Activated naive CD4-positive, alpha-beta T cell treated with anti-CD3 and anti-CD28 coated beads for 36 hours (primary cell): ENCODE results near the gene DCK. TPM values are rescaled to one million over a fixed set of nuclear protein-coding genes. Genes with fewer than 3 reads are reported as not detected.
A peak's percentile ranks its signal among the peaks of the same experiment; 100 is the strongest.

Source experiments
- CTCF ChIA-PET: fragments of 350-600 bp; sonication (Branson Sonifier 250); formaldehyde crosslinking; loops from one replicate; lab custom pipeline; 2021; ENCODE audit warnings: antibody characterized with exemption; lab: Charles Lee
- DNase-seq: peaks from one replicate; pipeline ENCODE4 v3.0.0-alpha.2; 2020
- H3K27ac Mint-ChIP-seq: one replicate; pipeline ENCODE4 v1.8.0; 2021; ENCODE audit warnings: mild to moderate bottlenecking, mixed read lengths
- H3K27me3 Mint-ChIP-seq: one replicate; pipeline ENCODE4 v1.8.0; 2021; ENCODE audit warnings: low read depth, mixed read lengths
- H3K36me3 Mint-ChIP-seq: one replicate; pipeline ENCODE4 v1.8.0; 2021; ENCODE audit warnings: low read depth, mixed read lengths
- H3K4me1 Mint-ChIP-seq: one replicate; pipeline ENCODE4 v1.8.0; 2021; ENCODE audit warnings: low read depth, mixed read lengths
- H3K4me3 Mint-ChIP-seq: one replicate; pipeline ENCODE4 v1.8.0; 2021; ENCODE audit warnings: mild to moderate bottlenecking, moderate library complexity, mixed read lengths
- H3K9me3 Mint-ChIP-seq: one replicate; pipeline ENCODE4 v1.8.0; 2021; ENCODE audit warnings: mixed read lengths
- intact Hi-C: fragments of 100-400 bp; cut with micrococcal nuclease; formaldehyde crosslinking; loops from one replicate; pipeline ENCODE4 v1.15.1; 2023
- total RNA-seq, 2 experiments: library from RNA; stranded (reverse); gene quantifications; one replicate each; pipeline ENCODE4 v1.2.3, GENCODE V29; 2021

The DCK gene
- 10 to 100 TPM; 32.1 to 34.1 TPM for total RNA-seq

GRCh38 chr4:70993181-70994068 lies at the start of gene DCK:
Gene DCK, plus strand, starts transcription at chr4:70993649. Its CDS starts 187 bp downstream, at chr4:70993836.
- no peaks in the 10 kb centered on the region for H3K9me3 Mint-ChIP-seq
- peak within 1 kb of the TSS; percentile 96 for H3K4me3 Mint-ChIP-seq
- H3K27me3 Mint-ChIP-seq, result no peaks in the 10 kb centered on the region
- DNase-seq, result peak; percentile 83
- H3K27ac Mint-ChIP-seq, result peak within 1 kb of the TSS; percentile 91
- CTCF ChIA-PET, result interaction anchor here (0.6 to 2.1 kb wide), 8 partner anchors 11 to 391 kb away, joined by 3 to 7 read pairs (median 4); no protein-coding TSS in a partner anchor
- H3K36me3 Mint-ChIP-seq, result peaks cover 20% of the 10 kb centered on the region
- intact Hi-C loops, result loop anchor here (1.0 to 5.0 kb wide), 10 partner anchors 13 to 1236 kb away; partner anchors contain the start of genes GRSF1, MOB1B and UTP3
- peaks cover 34% of the 10 kb centered on the region for H3K4me1 Mint-ChIP-seq

- no peak for DNase-seq
- H3K27me3 Mint-ChIP-seq, result no peaks in the 10 kb centered on the region
- no peak overlapping the region for H3K27ac Mint-ChIP-seq
- peaks cover 15% of the 10 kb centered on the region for H3K4me1 Mint-ChIP-seq
- no peak overlapping the region for H3K4me3 Mint-ChIP-seq
- no peaks in the 10 kb centered on the region for H3K9me3 Mint-ChIP-seq
- peaks cover 3% of the 10 kb centered on the region for H3K36me3 Mint-ChIP-seq
- CTCF ChIA-PET, result no interaction called here
- intact Hi-C loops, result no loop called here
These were observed 48.4 kb upstream of the DCK start for GRCh38 chr4:70945046-70945445.

GRCh38 chr4:70945452-70946055 lies 47.9 kb upstream of the DCK start:
- CTCF ChIA-PET, result no interaction called here
- Mint-ChIP-seq H3K9me3 (no peaks in the 10 kb centered on the region), H3K4me3 (no peak overlapping the region), H3K4me1 (peaks cover 14% of the 10 kb centered on the region), H3K27me3 (no peaks in the 10 kb centered on the region), H3K36me3 (peaks cover 2% of the 10 kb centered on the region), H3K27ac (no peak overlapping the region)
- no peak for DNase-seq
- intact Hi-C loops, result no loop called here

GRCh38 chr4:70946939-70947338 lies 46.5 kb upstream of the DCK start:
- H3K27me3 Mint-ChIP-seq, result no peaks in the 10 kb centered on the region
- H3K36me3 Mint-ChIP-seq, result peaks cover 2% of the 10 kb centered on the region
- no peaks in the 10 kb centered on the region for H3K9me3 Mint-ChIP-seq
- H3K4me1 Mint-ChIP-seq, result peaks cover 14% of the 10 kb centered on the region
- no peak overlapping the region for H3K27ac Mint-ChIP-seq
- CTCF ChIA-PET, result no interaction called here
- DNase-seq, result no peak
- H3K4me3 Mint-ChIP-seq, result no peak overlapping the region
- intact Hi-C loops, result no loop called here

- Mint-ChIP-seq H3K4me3 (no peak overlapping the region), H3K4me1 (peaks cover 12% of the 10 kb centered on the region), H3K27ac (no peak overlapping the region), H3K36me3 (peaks cover 2% of the 10 kb centered on the region), H3K27me3 (no peaks in the 10 kb centered on the region), H3K9me3 (no peaks in the 10 kb centered on the region)
- intact Hi-C loops, result loop anchor here (1.0 kb wide), 1 partner anchor 296 kb away; no protein-coding TSS in a partner anchor
- no peak for DNase-seq
- CTCF ChIA-PET, result interaction anchor here (1.1 kb wide), 1 partner anchor 9 kb away, joined by 3 read pairs; no protein-coding TSS in a partner anchor
These were observed 44.7 kb upstream of the DCK start for GRCh38 chr4:70948665-70949260.

- no peak overlapping the region for H3K4me3 Mint-ChIP-seq
- CTCF ChIA-PET, result no interaction called here
These were observed 39.4 kb upstream of the DCK start for GRCh38 chr4:70954032-70954431.

GRCh38 chr4:70956549-70957210 lies 36.8 kb upstream of the DCK start:
- DNase-seq, result no peak
- H3K36me3 Mint-ChIP-seq, result no peaks in the 10 kb centered on the region
- CTCF ChIA-PET, result no interaction called here
- intact Hi-C loops, result no loop called here
- peaks cover 8% of the 10 kb centered on the region for H3K4me1 Mint-ChIP-seq
- no peak overlapping the region for H3K27ac Mint-ChIP-seq
- no peaks in the 10 kb centered on the region for H3K9me3 Mint-ChIP-seq
- H3K27me3 Mint-ChIP-seq, result no peaks in the 10 kb centered on the region
- no peak overlapping the region for H3K4me3 Mint-ChIP-seq

More at GRCh38 chr4:70954032-70954431, 39.4 kb upstream of the DCK start:
- intact Hi-C loops, result no loop called here
- Mint-ChIP-seq H3K4me1 (peaks cover 11% of the 10 kb centered on the region), H3K36me3 (no peaks in the 10 kb centered on the region), H3K27ac (no peak overlapping the region), H3K27me3 (no peaks in the 10 kb centered on the region), H3K9me3 (no peaks in the 10 kb centered on the region)
- no peak for DNase-seq

GRCh38 chr4:70958681-70959080 lies 34.8 kb upstream of the DCK start:
- CTCF ChIA-PET, result interaction anchor here (0.8 kb wide), 1 partner anchor 50 kb away, joined by 3 read pairs; no protein-coding TSS in a partner anchor
- H3K4me1 Mint-ChIP-seq, result peaks cover 3% of the 10 kb centered on the region
- H3K36me3 Mint-ChIP-seq, result peaks cover 1% of the 10 kb centered on the region
- no peak overlapping the region for H3K4me3 Mint-ChIP-seq
- DNase-seq, result no peak
- H3K9me3 Mint-ChIP-seq, result no peaks in the 10 kb centered on the region
- H3K27ac Mint-ChIP-seq, result no peak overlapping the region
- H3K27me3 Mint-ChIP-seq, result no peaks in the 10 kb centered on the region
- intact Hi-C loops, result no loop called here

- H3K4me1 Mint-ChIP-seq, result peaks cover 14% of the 10 kb centered on the region
- H3K36me3 Mint-ChIP-seq, result peaks cover 6% of the 10 kb centered on the region
- H3K9me3 Mint-ChIP-seq, result no peaks in the 10 kb centered on the region
- no peak overlapping the region for H3K4me3 Mint-ChIP-seq
- no peak overlapping the region for H3K27ac Mint-ChIP-seq
- intact Hi-C loops, result no loop called here
- no peaks in the 10 kb centered on the region for H3K27me3 Mint-ChIP-seq
- DNase-seq, result no peak
- CTCF ChIA-PET, result no interaction called here
These were observed 24.4 kb upstream of the DCK start for GRCh38 chr4:70969076-70969475.

- H3K27ac Mint-ChIP-seq, result no peak overlapping the region
- intact Hi-C loops, result no loop called here
- no peak for DNase-seq
- CTCF ChIA-PET, result no interaction called here
- peaks cover 4% of the 10 kb centered on the region for H3K36me3 Mint-ChIP-seq
- H3K9me3 Mint-ChIP-seq, result no peaks in the 10 kb centered on the region
- H3K4me1 Mint-ChIP-seq, result peaks cover 3% of the 10 kb centered on the region
- H3K4me3 Mint-ChIP-seq, result no peak overlapping the region
- H3K27me3 Mint-ChIP-seq, result no peaks in the 10 kb centered on the region
These were observed 17.2 kb upstream of the DCK start for GRCh38 chr4:70976252-70976651.

- no peaks in the 10 kb centered on the region for H3K9me3 Mint-ChIP-seq
- no peak overlapping the region for H3K27ac Mint-ChIP-seq
- intact Hi-C loops, result no loop called here
- no peak overlapping the region for H3K4me3 Mint-ChIP-seq
- CTCF ChIA-PET, result no interaction called here
- H3K27me3 Mint-ChIP-seq, result no peaks in the 10 kb centered on the region
- H3K4me1 Mint-ChIP-seq, result no peaks in the 10 kb centered on the region
- no peaks in the 10 kb centered on the region for H3K36me3 Mint-ChIP-seq
- DNase-seq, result no peak
These were observed 13.9 kb upstream of the DCK start for GRCh38 chr4:70979445-70980008.

- no peak overlapping the region for H3K4me3 Mint-ChIP-seq
- intact Hi-C loops, result no loop called here
- H3K36me3 Mint-ChIP-seq, result no peaks in the 10 kb centered on the region
- CTCF ChIA-PET, result no interaction called here
- no peaks in the 10 kb centered on the region for H3K4me1 Mint-ChIP-seq
- no peaks in the 10 kb centered on the region for H3K9me3 Mint-ChIP-seq
- H3K27ac Mint-ChIP-seq, result no peak overlapping the region
- no peaks in the 10 kb centered on the region for H3K27me3 Mint-ChIP-seq
- DNase-seq, result no peak
These were observed 13.3 kb upstream of the DCK start for GRCh38 chr4:70980196-70980595.
